ENCODE results near the gene NECAB2.

The NECAB2 gene

GRCh38 chr16:83964684-83965443 lies 3.2 kb upstream of the NECAB2 start:
- Histone ChIP-seq H3K27ac (no peak overlapping the region), H3K4me3 (ENCODE audit: low read depth in 1 of 2, low read length in 1 of 2) (no peak overlapping the region), H3K4me1 (ENCODE audit: control insufficient read depth in 1 of 2, insufficient read depth in 1 of 2, low read depth in 1 of 2, low read length in 1 of 2) (peaks cover 0 to 4% of the 10 kb centered on the region in 2 experiments), H3K9me3 (no peaks in the 10 kb centered on the region), H3K36me3 (peaks cover 4% of the 10 kb centered on the region), H3K27me3 (peaks cover 29% of the 10 kb centered on the region)
- TF ChIP-seq, protein P1, sequence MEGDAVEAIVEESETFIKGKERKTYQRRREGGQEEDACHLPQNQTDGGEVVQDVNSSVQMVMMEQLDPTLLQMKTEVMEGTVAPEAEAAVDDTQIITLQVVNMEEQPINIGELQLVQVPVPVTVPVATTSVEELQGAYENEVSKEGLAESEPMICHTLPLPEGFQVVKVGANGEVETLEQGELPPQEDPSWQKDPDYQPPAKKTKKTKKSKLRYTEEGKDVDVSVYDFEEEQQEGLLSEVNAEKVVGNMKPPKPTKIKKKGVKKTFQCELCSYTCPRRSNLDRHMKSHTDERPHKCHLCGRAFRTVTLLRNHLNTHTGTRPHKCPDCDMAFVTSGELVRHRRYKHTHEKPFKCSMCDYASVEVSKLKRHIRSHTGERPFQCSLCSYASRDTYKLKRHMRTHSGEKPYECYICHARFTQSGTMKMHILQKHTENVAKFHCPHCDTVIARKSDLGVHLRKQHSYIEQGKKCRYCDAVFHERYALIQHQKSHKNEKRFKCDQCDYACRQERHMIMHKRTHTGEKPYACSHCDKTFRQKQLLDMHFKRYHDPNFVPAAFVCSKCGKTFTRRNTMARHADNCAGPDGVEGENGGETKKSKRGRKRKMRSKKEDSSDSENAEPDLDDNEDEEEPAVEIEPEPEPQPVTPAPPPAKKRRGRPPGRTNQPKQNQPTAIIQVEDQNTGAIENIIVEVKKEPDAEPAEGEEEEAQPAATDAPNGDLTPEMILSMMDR (IDR thresholded peaks at IDR 0.05) = no peak

- Histone ChIP-seq H3K27me3 (peaks cover 36% of the 10 kb centered on the region), H3K4me3 (ENCODE audit: low read depth in 1 of 2, low read length in 1 of 2) (no peak overlapping the region), H3K9me3 (no peaks in the 10 kb centered on the region), H3K27ac (no peak overlapping the region), H3K36me3 (peaks cover 4% of the 10 kb centered on the region), H3K4me1 (ENCODE audit: control insufficient read depth in 1 of 2, insufficient read depth in 1 of 2, low read depth in 1 of 2, low read length in 1 of 2) (peaks cover 0 to 4% of the 10 kb centered on the region in 2 experiments)
- TF ChIP-seq, protein P1 (IDR thresholded peaks at IDR 0.05) = no peak
Observed at GRCh38 chr16:83965444-83966152, 2.4 kb upstream of the NECAB2 start.

DNA sequence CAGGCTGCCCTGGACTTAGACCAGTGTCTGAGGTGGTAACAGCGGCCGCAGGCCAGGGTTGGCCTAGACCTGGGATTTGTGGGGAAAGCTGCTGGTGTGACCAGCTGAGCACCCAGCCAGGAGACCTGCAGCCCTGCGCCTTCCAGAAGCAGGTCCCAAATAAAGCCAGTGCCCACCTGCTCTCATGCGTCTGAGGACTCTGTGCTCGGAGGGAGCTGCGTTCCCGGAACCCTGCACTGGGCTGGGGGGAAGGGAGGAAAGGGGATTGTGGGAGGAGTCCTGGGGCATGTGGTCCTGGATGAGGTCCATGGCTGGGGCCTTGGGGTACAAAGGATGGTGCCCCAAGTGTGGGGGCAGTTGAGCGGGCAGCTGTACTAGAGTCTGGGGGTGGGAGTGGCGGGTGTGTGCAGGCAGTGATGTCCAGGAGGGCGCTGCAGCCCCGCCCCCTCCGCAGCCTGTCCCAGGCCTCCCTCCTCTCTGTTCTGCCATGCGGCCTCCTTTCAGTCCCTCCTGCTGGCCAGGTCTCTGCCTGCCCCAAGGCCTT lies 1.8 kb upstream of the NECAB2 start:
- Histone ChIP-seq H3K36me3 (peaks cover 4% of the 10 kb centered on the region), H3K4me3 (ENCODE audit: low read depth in 1 of 2, low read length in 1 of 2) (no peak overlapping the region), H3K9me3 (no peaks in the 10 kb centered on the region), H3K27ac (no peak overlapping the region), H3K27me3 (peaks cover 42% of the 10 kb centered on the region), H3K4me1 (ENCODE audit: control insufficient read depth in 1 of 2, insufficient read depth in 1 of 2, low read depth in 1 of 2, low read length in 1 of 2) (peaks cover 0 to 4% of the 10 kb centered on the region in 2 experiments)
- TF ChIP-seq, protein P1 (IDR thresholded peaks at IDR 0.05) = no peak

GRCh38 chr16:83967091-83967490 lies 953 bp upstream of the NECAB2 start:
- Histone ChIP-seq H3K4me3 (ENCODE audit: low read depth in 1 of 2, low read length in 1 of 2) (no peak overlapping the region), H3K4me1 (ENCODE audit: control insufficient read depth in 1 of 2, insufficient read depth in 1 of 2, low read depth in 1 of 2, low read length in 1 of 2) (peaks cover 0 to 4% of the 10 kb centered on the region in 2 experiments), H3K36me3 (peaks cover 4% of the 10 kb centered on the region), H3K27me3 (peaks cover 51% of the 10 kb centered on the region), H3K27ac (no peak overlapping the region), H3K9me3 (no peaks in the 10 kb centered on the region)
- TF ChIP-seq, protein P1 (IDR thresholded peaks at IDR 0.05) = no peak

- Histone ChIP-seq H3K4me3 (ENCODE audit: low read depth in 1 of 2, low read length in 1 of 2) (peak overlapping the region in 1 of 2 experiments; percentile 41), H3K4me1 (ENCODE audit: control insufficient read depth in 1 of 2, insufficient read depth in 1 of 2, low read depth in 1 of 2, low read length in 1 of 2) (peaks cover 0 to 4% of the 10 kb centered on the region in 2 experiments), H3K27me3 (peaks cover 64% of the 10 kb centered on the region), H3K9me3 (no peaks in the 10 kb centered on the region), H3K36me3 (peaks cover 4% of the 10 kb centered on the region), H3K27ac (no peak overlapping the region)
- TF ChIP-seq, protein P1 (IDR thresholded peaks at IDR 0.05) = no peak
Observed at GRCh38 chr16:83968306-83968851, 335 bp downstream of the NECAB2 start.

Data from neutrophil (primary cell).